GM23338 (cell line): ENCODE data around the gene GPR55.

Source experiments
- CREB1 ChIP-seq: fragments of 250-450 bp; sonication (Bioruptor Pico); IDR thresholded peaks from 2 replicates; pipeline ENCODE4 v1.5.0; 2020; ENCODE audit warnings: low read depth, mild to moderate bottlenecking, moderate library complexity
- CTCF ChIP-seq, 2 experiments: fragments of 200-600 bp in 1 of 2; sonication (generic) in 1 of 2; conservative IDR thresholded peaks; 2 replicates each; pipeline versions ENCODE4 v1.5.1 to v1.6.1; 2016 to 2017; ENCODE audit warnings: antibody characterized with exemption in 2 of 2, low read depth in 2 of 2, mild to moderate bottlenecking in 2 of 2, moderate library complexity in 1 of 2
- EZH2 ChIP-seq: fragments of 200-600 bp; sonication (generic); IDR thresholded peaks from one replicate; pipeline ENCODE4 v1.8.0; 2017; ENCODE audit warnings: antibody characterized with exemption, mild to moderate bottlenecking, low read depth; ENCODE audit not compliant: unreplicated experiment
- NANOG ChIP-seq: IDR thresholded peaks from 2 replicates; pipeline ENCODE4 v1.6.1; 2016; ENCODE audit warnings: antibody characterized with exemption, borderline replicate concordance
- POLR2AphosphoS5 ChIP-seq: IDR thresholded peaks from 2 replicates; pipeline ENCODE4 v1.6.1; 2016; ENCODE audit warnings: antibody characterized with exemption, low read depth
- REST ChIP-seq: IDR thresholded peaks from one replicate; pipeline ENCODE4 v1.6.1; 2018; ENCODE audit warnings: antibody characterized with exemption; ENCODE audit not compliant: unreplicated experiment
- ZNF114 ChIP-seq: fragments of 250-450 bp; sonication (Bioruptor Pico); IDR thresholded peaks from 2 replicates; pipeline ENCODE4 v1.5.0; 2020; ENCODE audit warnings: mild to moderate bottlenecking, moderate library complexity

GRCh38 chr2:230863031-230863430 is 62.0 kb downstream of the GPR55 start:
- TF ChIP-seq CTCF (conservative IDR thresholded peaks at IDR 0.05; ENCODE audit: low read depth in 2 of 2) = no peak
- no peak for TF ChIP-seq REST
- no peak for TF ChIP-seq CREB1
- TF ChIP-seq ZNF114 (CRISPR knock-in tag) = no peak
- no peak for TF ChIP-seq POLR2AphosphoS5
- TF ChIP-seq NANOG = no peak
- TF ChIP-seq EZH2 = no peak
